CD4-positive, alpha-beta T cell treated with Interleukin-12 subunit alpha and Interleukin-12 subunit beta, for 1 hour (primary cell): ENCODE data around the gene SETSIP.
"Not testable (repeated sequence)": the region's sequence is repeated elsewhere in the genome, so short reads cannot be mapped to it uniquely, and the experiment has no call there.

Source experiments
- DNase-seq: peaks from one replicate; pipeline ENCODE4 v3.0.0-alpha.2; 2020

The SETSIP gene

DNA sequence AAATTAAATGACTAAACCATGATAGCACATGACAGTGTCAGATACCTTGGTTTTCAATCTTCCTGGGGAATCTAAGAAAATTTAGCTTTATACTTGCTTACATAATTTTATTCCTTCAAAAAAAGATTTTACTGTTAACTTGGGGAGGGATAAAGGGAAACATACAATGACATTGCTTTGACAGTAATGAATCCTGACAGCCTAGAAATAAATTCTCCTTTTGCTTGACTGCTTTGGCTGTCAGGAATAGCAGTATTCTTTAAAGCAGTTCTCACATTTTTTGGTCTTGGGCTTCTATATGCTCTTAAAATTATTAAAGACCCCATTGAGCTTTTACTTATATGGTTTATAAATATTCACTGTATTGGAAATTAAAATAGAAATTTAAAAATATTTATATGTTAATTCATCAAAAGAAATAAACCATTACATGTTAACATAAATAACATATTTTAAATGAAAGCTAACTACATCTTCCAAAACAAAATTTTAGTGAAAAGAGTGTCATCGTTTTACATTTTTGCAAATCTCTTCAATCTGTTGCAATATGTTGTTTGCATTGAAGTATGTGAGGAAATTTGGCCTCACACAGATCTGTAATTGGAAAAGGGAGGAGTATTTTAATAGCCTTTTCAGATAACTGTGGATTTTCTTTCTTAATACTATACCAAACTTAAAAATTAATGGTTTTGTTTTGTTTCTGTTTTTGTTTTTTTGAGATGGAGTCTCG lies 29.3 kb downstream of the SETSIP start:
- DNase-seq, result no peak

GRCh38 chr1:92043621-92044020 lies 31.6 kb downstream of the SETSIP start:
- DNase-seq, result no peak

- no peak for DNase-seq
Measured at GRCh38 chr1:92040971-92041370, 34.2 kb downstream of the SETSIP start.

- DNase-seq, result no peak
Measured at GRCh38 chr1:92038695-92039346, 36.4 kb downstream of the SETSIP start.

DNA sequence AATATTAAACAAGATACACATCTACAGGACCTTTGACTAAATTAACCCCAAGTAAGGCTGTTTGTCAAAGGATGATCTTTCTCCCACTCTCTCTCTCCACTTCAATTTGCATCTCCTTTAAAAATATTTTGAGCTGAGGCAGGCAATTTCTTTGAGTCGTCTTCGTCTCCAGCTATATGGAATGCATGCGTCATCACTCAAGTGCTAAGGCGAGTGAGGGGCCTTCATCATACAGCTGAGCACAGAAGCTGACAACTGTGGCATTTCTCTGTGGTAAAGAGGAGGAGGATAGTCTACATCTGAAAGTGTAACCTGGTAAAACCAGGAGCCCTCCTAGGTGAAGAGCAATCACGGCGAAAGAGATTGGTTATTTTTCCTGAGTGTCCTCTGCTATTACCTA lies 37.8 kb downstream of the SETSIP start:
- DNase-seq, result no peak

DNA sequence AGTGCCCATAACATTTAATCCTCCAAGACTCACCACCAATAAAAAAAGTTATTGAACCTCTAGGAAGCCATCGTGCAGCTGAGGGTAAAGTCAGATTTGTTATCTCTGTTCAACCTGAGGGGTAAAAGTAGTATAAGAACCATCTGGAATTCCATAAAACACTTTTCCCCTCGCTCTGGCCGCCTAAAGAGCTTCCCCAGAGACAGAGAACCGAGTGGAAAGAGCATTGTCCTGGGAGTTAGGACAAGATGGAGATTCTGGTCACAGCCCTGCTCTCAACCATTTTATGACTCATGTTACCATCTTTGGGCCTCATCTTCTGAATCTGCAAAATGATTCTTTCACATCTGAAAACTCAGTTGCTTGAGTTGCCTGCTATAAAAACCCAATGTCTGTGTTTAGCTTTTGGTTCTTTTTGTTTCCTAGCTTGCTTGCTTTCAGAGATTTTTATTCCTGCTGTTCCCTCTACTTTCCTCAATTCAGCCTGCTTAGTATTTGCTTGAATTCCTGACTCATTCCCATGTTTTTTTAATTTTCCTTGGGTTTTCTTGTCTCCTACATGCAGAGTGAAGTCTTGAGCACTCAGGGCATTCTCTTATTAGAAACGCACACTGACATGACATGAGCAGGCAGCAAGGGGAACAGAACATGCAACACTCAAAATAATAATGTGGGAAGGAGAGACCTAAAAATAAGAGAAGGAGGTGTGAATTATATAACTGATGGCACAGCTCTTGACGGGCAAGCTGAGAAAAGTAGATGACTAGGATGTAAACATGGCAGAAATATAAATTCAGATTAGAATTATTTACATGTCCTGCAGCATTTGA lies 43.7 kb downstream of the SETSIP start:
- DNase-seq, result no peak

- DNase-seq, result no peak
Measured at GRCh38 chr1:92030656-92031107, 44.5 kb downstream of the SETSIP start.

DNA sequence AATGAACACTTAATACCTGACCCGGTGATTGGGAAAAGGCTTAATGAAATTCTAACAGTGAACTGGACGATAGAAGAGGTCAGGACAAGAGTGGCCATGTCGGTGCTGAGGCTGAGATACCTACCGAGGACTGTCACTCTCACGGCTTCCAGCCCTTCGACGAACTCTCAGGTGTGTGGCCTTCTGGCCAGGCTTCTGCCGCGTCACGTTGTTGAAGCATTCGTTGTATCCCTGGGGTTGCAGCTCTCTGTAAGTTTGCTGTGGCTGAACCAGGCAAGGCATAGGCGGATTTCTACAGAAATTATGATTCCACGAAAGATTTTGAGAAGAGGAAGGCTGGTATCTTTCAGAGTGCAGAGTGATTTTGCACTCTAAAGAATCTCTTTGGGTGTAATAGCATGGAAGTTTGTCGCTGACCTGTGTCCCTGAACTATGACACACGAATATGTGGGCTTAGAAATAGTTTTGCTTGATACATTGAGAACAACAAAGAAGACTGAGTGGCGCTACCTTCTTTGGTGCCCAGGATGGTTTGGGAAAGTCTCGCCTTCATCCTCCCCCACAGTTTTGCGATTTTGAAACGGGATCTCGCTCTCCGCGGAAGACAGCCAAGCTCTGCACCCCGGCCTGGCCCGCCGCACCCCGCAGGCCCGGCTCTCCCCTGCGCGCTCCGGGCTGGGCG lies 45.8 kb downstream of the SETSIP start:
- DNase-seq, result no peak

DNA sequence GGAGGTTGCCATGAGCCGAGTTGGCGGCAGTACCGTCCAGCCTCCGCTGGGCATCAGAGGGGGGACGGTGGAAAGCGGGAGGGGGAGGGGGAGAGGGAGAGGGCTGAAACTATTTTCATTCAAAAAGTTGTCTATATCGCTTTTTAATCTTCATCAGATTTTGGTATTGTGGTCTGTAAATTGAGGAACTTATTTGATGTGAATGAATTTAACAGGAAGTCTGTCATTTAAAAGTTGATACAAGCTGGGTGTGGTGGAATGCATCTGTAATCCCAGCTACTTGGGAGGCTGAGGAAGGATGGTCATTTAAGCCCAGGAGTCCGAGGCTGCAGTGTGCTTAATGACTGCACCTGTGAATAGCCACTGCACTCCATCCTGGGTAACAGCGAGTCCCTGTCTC lies 48.4 kb downstream of the SETSIP start:
- DNase-seq, result no peak

DNA sequence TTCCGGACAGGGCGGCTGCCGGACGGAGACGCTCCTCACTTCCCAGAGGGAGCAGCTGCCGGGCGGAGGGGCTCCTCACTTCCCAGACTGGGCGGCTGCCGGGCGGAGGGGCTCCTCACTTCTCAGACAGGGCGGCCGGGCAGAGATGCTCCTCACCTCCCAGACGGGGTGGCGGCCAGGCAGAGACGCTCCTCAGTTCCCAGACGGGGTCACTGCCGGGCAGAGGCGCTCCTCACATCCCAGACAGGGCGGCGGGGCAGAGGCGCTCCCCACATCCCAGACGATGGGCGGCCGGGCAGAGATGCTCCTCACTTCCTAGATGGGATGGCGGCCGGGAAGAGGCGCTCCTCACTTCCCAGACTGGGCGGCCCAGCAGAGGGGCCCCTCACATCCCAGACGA lies 49.2 kb downstream of the SETSIP start:
- DNase-seq, result not testable (repeated sequence)
